Hepatocyte (in vitro differentiated cells): ENCODE results near the gene KRT86.

ENCODE experiments used
- EZH2 ChIP-seq: fragments of 200-600 bp; sonication (generic); IDR thresholded peaks from 2 replicates; pipeline ENCODE4 v1.6.1; 2016; ENCODE audit warnings: antibody characterized with exemption, mild to moderate bottlenecking, borderline replicate concordance
- EZH2phosphoT487 ChIP-seq: fragments of 200-600 bp; sonication (generic); IDR thresholded peaks from one replicate; pipeline ENCODE4 v1.6.1; 2018; ENCODE audit warnings: antibody characterized with exemption, mild to moderate bottlenecking, low read depth, moderate library complexity; ENCODE audit not compliant: unreplicated experiment, severe bottlenecking
- TF ChIP-seq, protein P1 (sequence below): fragments of 200-600 bp; sonication (generic); IDR thresholded peaks from 2 replicates; pipeline ENCODE4 v1.5.1; 2016; ENCODE audit warnings: antibody characterized with exemption, mild to moderate bottlenecking; ENCODE audit not compliant: poor library complexity

DNA sequence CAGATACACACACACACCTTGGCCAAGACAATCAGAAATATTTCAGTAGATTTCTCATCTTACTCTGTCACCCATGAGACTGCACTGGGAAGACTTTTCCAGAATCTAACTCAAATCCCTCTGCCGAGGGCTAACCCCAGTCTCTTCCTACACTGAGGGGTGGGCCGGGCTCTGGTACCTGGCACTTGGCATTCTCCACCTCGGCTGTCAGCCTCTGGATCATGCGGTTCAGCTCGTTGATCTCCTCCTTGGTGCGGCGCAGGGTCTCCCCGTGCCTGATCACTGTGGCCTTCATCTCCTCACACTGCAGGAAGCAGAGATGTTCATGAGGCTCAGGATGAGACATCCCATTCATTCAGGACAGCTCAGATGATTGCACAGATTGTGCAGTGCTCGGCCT is 41.8 kb downstream of the KRT86 start:
- TF ChIP-seq, protein P1, sequence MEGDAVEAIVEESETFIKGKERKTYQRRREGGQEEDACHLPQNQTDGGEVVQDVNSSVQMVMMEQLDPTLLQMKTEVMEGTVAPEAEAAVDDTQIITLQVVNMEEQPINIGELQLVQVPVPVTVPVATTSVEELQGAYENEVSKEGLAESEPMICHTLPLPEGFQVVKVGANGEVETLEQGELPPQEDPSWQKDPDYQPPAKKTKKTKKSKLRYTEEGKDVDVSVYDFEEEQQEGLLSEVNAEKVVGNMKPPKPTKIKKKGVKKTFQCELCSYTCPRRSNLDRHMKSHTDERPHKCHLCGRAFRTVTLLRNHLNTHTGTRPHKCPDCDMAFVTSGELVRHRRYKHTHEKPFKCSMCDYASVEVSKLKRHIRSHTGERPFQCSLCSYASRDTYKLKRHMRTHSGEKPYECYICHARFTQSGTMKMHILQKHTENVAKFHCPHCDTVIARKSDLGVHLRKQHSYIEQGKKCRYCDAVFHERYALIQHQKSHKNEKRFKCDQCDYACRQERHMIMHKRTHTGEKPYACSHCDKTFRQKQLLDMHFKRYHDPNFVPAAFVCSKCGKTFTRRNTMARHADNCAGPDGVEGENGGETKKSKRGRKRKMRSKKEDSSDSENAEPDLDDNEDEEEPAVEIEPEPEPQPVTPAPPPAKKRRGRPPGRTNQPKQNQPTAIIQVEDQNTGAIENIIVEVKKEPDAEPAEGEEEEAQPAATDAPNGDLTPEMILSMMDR: no peak
- TF ChIP-seq EZH2phosphoT487: no peak
- TF ChIP-seq EZH2: no peak
